Stimulated activated CD4-positive, alpha-beta T cell treated with anti-CD3 and anti-CD28 coated beads, Interleukin-2, amount 100 ng/mL, for 4 hours (primary cell): ENCODE data around the gene BCL2L14.
A peak's percentile ranks its signal among the peaks of the same experiment; 100 is the strongest.

Source experiments
- DNase-seq: peaks from one replicate; pipeline ENCODE4 v3.0.0-alpha.2; 2020; ENCODE audit warnings: low read depth

BCL2L14 gene

GRCh38 chr12:12056951-12057350 is 13.8 kb upstream of the BCL2L14 start:
- DNase-seq = no peak

- DNase-seq = no peak
Observed at GRCh38 chr12:12064596-12064995, 6.1 kb upstream of the BCL2L14 start.

GRCh38 chr12:12068751-12069150 is 2.0 kb upstream of the BCL2L14 start:
- no peak for DNase-seq

GRCh38 chr12:12069821-12070548 is 754 bp upstream of the BCL2L14 start:
- DNase-seq = no peak

GRCh38 chr12:12072064-12072760 is 1.5 kb downstream of the BCL2L14 start:
- peak; percentile 31 for DNase-seq

GRCh38 chr12:12079291-12079690 is 8.6 kb downstream of the BCL2L14 start:
- no peak for DNase-seq

- no peak for DNase-seq
Observed at GRCh38 chr12:12081836-12082497, 11.2 kb downstream of the BCL2L14 start.

- no peak for DNase-seq
Observed at GRCh38 chr12:12083688-12084087, 12.9 kb downstream of the BCL2L14 start.

GRCh38 chr12:12086362-12086761 is 15.6 kb downstream of the BCL2L14 start:
- no peak for DNase-seq

GRCh38 chr12:12086973-12087692 is 16.4 kb downstream of the BCL2L14 start:
- DNase-seq = no peak

GRCh38 chr12:12087693-12088034 is 16.9 kb downstream of the BCL2L14 start:
- DNase-seq = no peak

- DNase-seq = no peak
Observed at GRCh38 chr12:12088147-12088546, 17.4 kb downstream of the BCL2L14 start.

- no peak for DNase-seq
Observed at GRCh38 chr12:12088761-12089160, 18.0 kb downstream of the BCL2L14 start.

- DNase-seq = no peak
Observed at GRCh38 chr12:12091071-12091470, 20.3 kb downstream of the BCL2L14 start.

- no peak for DNase-seq
Observed at GRCh38 chr12:12091977-12092663, 21.4 kb downstream of the BCL2L14 start.

- no peak for DNase-seq
Observed at GRCh38 chr12:12094481-12094880, 23.7 kb downstream of the BCL2L14 start.

GRCh38 chr12:12095021-12095420 is 24.3 kb downstream of the BCL2L14 start:
- DNase-seq = no peak

GRCh38 chr12:12097891-12098690 is 27.4 kb downstream of the BCL2L14 start:
- no peak for DNase-seq

GRCh38 chr12:12098691-12099015 is 27.9 kb downstream of the BCL2L14 start:
- DNase-seq = no peak

- DNase-seq = no peak
Observed at GRCh38 chr12:12099102-12099501, 28.4 kb downstream of the BCL2L14 start.

- DNase-seq = no peak
Observed at GRCh38 chr12:12107678-12108077, 36.9 kb downstream of the BCL2L14 start.
